Ovary (tissue), 3 donors: ENCODE data around the gene PKP2.

Source experiments
- CTCF ChIP-seq, 3 donors: fragments of 450-650 bp in 2 of 3; fragments of 200-600 bp in 1 of 3; IDR thresholded peaks; one replicate each; pipeline versions ENCODE4 v1.5.1 to v1.8.0; 2016 to 2022; ENCODE audit warnings: antibody characterized with exemption in 3 of 3, mild to moderate bottlenecking in 1 of 3
- EP300 ChIP-seq: sonication (generic); formaldehyde crosslinking; IDR thresholded peaks from one replicate; pipeline ENCODE4 v1.6.1; 2017; ENCODE audit warnings: antibody characterized with exemption
- POLR2A ChIP-seq: fragments of 450-650 bp; IDR thresholded peaks from one replicate; pipeline ENCODE4 v1.6.1; 2017; ENCODE audit warnings: antibody characterized with exemption, mild to moderate bottlenecking, moderate library complexity
- donor health status: DM: no; HTN: no; CAD: no.

- no peak for TF ChIP-seq POLR2A
- TF ChIP-seq CTCF (IDR thresholded peaks at IDR 0.05) = no peak
- no peak for TF ChIP-seq EP300
These were observed 36.4 kb downstream of the PKP2 start for GRCh38 chr12:32860192-32860591.
